ENCODE results near the gene CNIH2. TPM values are rescaled to one million over a fixed set of nuclear protein-coding genes. Genes with fewer than 3 reads are reported as not detected.

Gene CNIH2
- total and polyA plus RNA-seq, 9 of the 15 experiments (the other 6 are each of a cell fraction or from before 2014, with no cell fraction given) = 0.26 to 0.89 (median 0.40) TPM; not detected in 4

DNA sequence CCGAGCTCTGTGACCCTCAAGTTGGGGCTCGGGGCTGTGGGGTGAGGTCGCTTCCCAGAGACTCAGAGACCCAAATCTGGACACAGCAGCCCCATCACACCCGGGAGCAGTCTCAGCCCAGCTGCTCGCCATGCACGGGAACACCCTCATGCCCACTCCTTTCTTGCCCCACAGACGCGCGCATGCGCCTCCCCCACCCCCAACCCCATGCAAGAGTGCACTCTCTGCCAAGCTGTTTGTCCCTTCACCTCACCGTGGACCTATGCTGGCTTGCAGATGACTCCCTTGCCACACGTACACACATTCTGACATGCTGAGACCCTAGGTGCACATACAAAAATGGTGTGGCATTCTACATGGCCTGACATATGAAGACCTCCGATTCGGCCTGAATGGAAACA lies 39.3 kb downstream of the CNIH2 start:
- FAIRE-seq (no peak), DNase-seq (ENCODE audit: extremely low read depth in 1 of 4, low spot score in 3 of 4) (no peak), ATAC-seq (no peak)
- in situ Hi-C loops (cut with MboI) (no loop called here), intact Hi-C loops (cut with micrococcal nuclease) (no loop called here)
- Histone ChIP-seq H3K9me3 (replicated peaks; ENCODE audit: control insufficient read depth, insufficient read depth, low read depth, low read length) (no peaks in the 10 kb centered on the region), H2AFZ (ENCODE audit: low read depth, low read length) (no peak overlapping the region), H4K20me1 (replicated peaks; ENCODE audit: control insufficient read depth, insufficient read depth, low read length) (no peaks in the 10 kb centered on the region), H3K27ac (ENCODE audit: extremely low read depth, low read depth, low read length) (no peak overlapping the region), H3K9ac (ENCODE audit: insufficient read depth in 1 of 2, low read depth in 2 of 2, low read length in 2 of 2) (no peak overlapping the region), H3K4me2 (ENCODE audit: insufficient read depth, low read length) (no peak overlapping the region), H3K79me2 (ENCODE audit: control insufficient read depth, insufficient read depth, low read length) (no peaks in the 10 kb centered on the region), H3K4me3 (no peak overlapping the region), H3K36me3 (ENCODE audit: control insufficient read depth, insufficient read depth, low read length) (no peaks in the 10 kb centered on the region), H3K9me1 (ENCODE audit: control insufficient read depth, insufficient read depth, low read length) (no peaks in the 10 kb centered on the region), H3K27me3 (ENCODE audit: control insufficient read depth in 2 of 2, insufficient read depth in 2 of 2, low read length in 2 of 2) (no peaks in the 10 kb centered on the region), H3K4me1 (replicated peaks in 1 of 2; ENCODE audit: control insufficient read depth in 2 of 2, insufficient read depth in 2 of 2, low read length in 2 of 2) (peaks cover 6 to 56% of the 10 kb centered on the region in 2 experiments)
- ChIA-PET CTCF (ENCODE audit: low intra/inter-chr PET ratio) (no interaction called here), POLR2A (interaction anchor here (0.6 to 0.9 kb wide), 2 partner anchors 26 to 75 kb away, joined by 3 to 4 read pairs; no protein-coding TSS in a partner anchor)
- TF ChIP-seq POU5F1 (IDR thresholded peaks at IDR 0.05; ENCODE audit: borderline replicate concordance, low read depth, low read length, partially characterized antibody) (no peak), TAF15 (IDR thresholded peaks at IDR 0.05; ENCODE audit: low read depth, low read length) (no peak), FOXP4 (CRISPR knock-in tag; IDR thresholded peaks at IDR 0.05; ENCODE audit: borderline replicate concordance) (no peak), KDM4B (IDR thresholded peaks at IDR 0.05; ENCODE audit: borderline replicate concordance in 2 of 2, low read depth in 1 of 2) (no peak), CBX2 (IDR thresholded peaks at IDR 0.05; ENCODE audit: insufficient read depth, low read length, poor library complexity, severe bottlenecking) (no peak), PBX2 (CRISPR knock-in tag; IDR thresholded peaks at IDR 0.05; ENCODE audit: low read depth) (no peak), PBX2 (tag; conservative IDR thresholded peaks at IDR 0.05; ENCODE audit: low read depth) (no peak), MTA2 (IDR thresholded peaks at IDR 0.05; ENCODE audit: low read depth) (no peak), POLR2AphosphoS2 (IDR thresholded peaks at IDR 0.05; ENCODE audit: low read length) (no peak), ZNF23 (CRISPR knock-in tag; IDR thresholded peaks at IDR 0.05) (no peak), ZBED1 (IDR thresholded peaks at IDR 0.05) (no peak), ZNF311 (CRISPR knock-in tag; IDR thresholded peaks at IDR 0.05) (no peak), RNF2 (IDR thresholded peaks at IDR 0.05) (no peak)
- TF ChIP-seq, protein P1, sequence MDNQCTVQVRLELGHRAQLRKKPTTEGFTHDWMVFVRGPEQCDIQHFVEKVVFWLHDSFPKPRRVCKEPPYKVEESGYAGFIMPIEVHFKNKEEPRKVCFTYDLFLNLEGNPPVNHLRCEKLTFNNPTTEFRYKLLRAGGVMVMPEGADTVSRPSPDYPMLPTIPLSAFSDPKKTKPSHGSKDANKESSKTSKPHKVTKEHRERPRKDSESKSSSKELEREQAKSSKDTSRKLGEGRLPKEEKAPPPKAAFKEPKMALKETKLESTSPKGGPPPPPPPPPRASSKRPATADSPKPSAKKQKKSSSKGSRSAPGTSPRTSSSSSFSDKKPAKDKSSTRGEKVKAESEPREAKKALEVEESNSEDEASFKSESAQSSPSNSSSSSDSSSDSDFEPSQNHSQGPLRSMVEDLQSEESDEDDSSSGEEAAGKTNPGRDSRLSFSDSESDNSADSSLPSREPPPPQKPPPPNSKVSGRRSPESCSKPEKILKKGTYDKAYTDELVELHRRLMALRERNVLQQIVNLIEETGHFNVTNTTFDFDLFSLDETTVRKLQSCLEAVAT (IDR thresholded peaks at IDR 0.05) = no peak
- TF ChIP-seq, protein P2, sequence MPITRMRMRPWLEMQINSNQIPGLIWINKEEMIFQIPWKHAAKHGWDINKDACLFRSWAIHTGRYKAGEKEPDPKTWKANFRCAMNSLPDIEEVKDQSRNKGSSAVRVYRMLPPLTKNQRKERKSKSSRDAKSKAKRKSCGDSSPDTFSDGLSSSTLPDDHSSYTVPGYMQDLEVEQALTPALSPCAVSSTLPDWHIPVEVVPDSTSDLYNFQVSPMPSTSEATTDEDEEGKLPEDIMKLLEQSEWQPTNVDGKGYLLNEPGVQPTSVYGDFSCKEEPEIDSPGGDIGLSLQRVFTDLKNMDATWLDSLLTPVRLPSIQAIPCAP (CRISPR knock-in tag; IDR thresholded peaks at IDR 0.05; ENCODE audit: borderline replicate concordance) = no peak
- BruUV-seq (replicated peaks) = no TSS peak
- 61% methylated on average over 11 of the region's 14 CpGs for WGBS (ENCODE audit: insufficient coverage, low coverage, missing lambda C conversion rate)

All from K562 (cell line).